NB4 (cell line): ENCODE measurements around the gene RYR2.

ENCODE experiments used
- POLR2A ChIP-seq: IDR thresholded peaks from 2 replicates; pipeline ENCODE4 v1.6.1; 2011; ENCODE audit warnings: mild to moderate bottlenecking; ENCODE audit not compliant: insufficient read length; ENCODE audit errors: extremely low read depth
- TF ChIP-seq, protein P1 (sequence below): IDR thresholded peaks from one replicate; pipeline ENCODE4 v1.5.1; 2012; ENCODE audit warnings: low read depth, low read length
- TF ChIP-seq, protein P2 (sequence below): IDR thresholded peaks from 2 replicates; pipeline ENCODE4 v1.6.1; 2011; ENCODE audit warnings: low read depth, low read length

- TF ChIP-seq, protein P1, sequence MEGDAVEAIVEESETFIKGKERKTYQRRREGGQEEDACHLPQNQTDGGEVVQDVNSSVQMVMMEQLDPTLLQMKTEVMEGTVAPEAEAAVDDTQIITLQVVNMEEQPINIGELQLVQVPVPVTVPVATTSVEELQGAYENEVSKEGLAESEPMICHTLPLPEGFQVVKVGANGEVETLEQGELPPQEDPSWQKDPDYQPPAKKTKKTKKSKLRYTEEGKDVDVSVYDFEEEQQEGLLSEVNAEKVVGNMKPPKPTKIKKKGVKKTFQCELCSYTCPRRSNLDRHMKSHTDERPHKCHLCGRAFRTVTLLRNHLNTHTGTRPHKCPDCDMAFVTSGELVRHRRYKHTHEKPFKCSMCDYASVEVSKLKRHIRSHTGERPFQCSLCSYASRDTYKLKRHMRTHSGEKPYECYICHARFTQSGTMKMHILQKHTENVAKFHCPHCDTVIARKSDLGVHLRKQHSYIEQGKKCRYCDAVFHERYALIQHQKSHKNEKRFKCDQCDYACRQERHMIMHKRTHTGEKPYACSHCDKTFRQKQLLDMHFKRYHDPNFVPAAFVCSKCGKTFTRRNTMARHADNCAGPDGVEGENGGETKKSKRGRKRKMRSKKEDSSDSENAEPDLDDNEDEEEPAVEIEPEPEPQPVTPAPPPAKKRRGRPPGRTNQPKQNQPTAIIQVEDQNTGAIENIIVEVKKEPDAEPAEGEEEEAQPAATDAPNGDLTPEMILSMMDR = no peak
- TF ChIP-seq POLR2A = no peak
- TF ChIP-seq, protein P2, sequence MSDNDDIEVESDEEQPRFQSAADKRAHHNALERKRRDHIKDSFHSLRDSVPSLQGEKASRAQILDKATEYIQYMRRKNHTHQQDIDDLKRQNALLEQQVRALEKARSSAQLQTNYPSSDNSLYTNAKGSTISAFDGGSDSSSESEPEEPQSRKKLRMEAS = no peak
Measured at GRCh38 chr1:237867380-237867888, 825.5 kb downstream of the RYR2 start.
